IPS DF 6.9 (cell line): Measurements from ENCODE around the gene NUMB.

Source experiments
- DNase-seq: peaks from one replicate; pipeline ENCODE4 v3.0.0-alpha.2; 2013; ENCODE audit warnings: low read depth, low spot score
- H3K27ac ChIP-seq: one replicate; pipeline ENCODE4 v1.5.1; 2013; ENCODE audit warnings: low read length, control low read depth
- H3K27me3 ChIP-seq: 2 replicates; pipeline ENCODE4 v1.6.1; 2013; ENCODE audit warnings: mild to moderate bottlenecking, low read length; ENCODE audit not compliant: control insufficient read depth, insufficient read depth
- H3K36me3 ChIP-seq: 2 replicates; pipeline ENCODE4 v1.6.1; 2013; ENCODE audit warnings: low read length; ENCODE audit not compliant: control insufficient read depth, insufficient read depth
- H3K4me1 ChIP-seq: 2 replicates; pipeline ENCODE4 v1.6.1; 2013; ENCODE audit warnings: low read length; ENCODE audit not compliant: control insufficient read depth, insufficient read depth
- H3K4me3 ChIP-seq: 2 replicates; pipeline ENCODE4 v1.5.1; 2013; ENCODE audit warnings: mild to moderate bottlenecking, low read length
- H3K9me3 ChIP-seq: 2 replicates; pipeline ENCODE4 v1.6.1; 2013; ENCODE audit warnings: low read length, inconsistent platforms; ENCODE audit not compliant: control insufficient read depth, insufficient read depth
- WGBS: extraction: QIAGEN DNeasy Blood & Tissue Kit; methylation state at CpG from one replicate; pipeline ENCODE4 v1.1.7; 2013; ENCODE audit warnings: mixed read lengths, missing lambda C conversion rate; ENCODE audit not compliant: insufficient read length, insufficient coverage; 5-methylcytosine and 5-hydroxymethylcytosine counted together

NUMB gene

DNA sequence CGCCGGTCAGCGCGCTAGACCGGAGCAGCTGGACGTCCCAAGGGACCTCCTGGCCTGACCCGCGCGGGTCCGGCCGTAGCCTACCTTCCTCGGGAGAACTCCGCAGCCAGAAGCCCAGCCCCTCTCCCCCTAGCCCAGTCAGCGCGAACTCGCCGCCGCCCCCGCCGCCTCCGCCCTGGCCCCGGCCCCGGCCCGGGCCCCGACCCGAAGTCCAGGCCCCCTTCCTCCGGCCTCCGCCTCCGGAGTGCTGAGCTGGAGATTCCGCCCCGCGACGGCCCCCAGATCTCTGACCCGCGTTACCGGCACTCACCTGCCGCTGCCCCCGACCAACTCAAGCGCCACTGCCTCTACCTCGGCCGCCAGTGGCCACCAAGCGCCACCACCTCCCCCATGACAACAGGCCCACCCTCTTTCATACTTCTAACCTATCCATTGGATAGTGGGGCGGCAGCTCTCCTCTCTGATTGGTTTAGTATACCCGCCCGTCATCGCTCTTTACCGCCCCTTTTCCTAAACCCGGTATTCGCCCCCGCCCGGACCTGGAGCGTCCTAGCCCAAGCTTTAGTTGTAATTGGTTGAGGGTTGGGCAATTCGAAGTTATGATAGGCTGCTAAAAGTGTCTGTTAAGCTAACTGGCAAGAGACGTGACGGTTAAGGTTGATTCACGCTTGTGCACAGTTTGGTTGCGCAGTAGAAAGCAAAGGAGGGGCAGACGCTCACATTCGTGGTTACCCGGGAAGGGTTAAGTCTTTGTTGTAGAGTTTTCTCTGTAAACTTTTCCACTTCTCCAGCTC is at the start of gene NUMB:
Gene NUMB (minus strand): TSS at position 364 of the 794 bp plus-strand sequence. CDS start 102,795 bp downstream, outside the sequence.
- H3K9me3 ChIP-seq, result no peaks in the 10 kb centered on the region
- DNase-seq, result peak; percentile 100
- WGBS, result no CpG with 5 or more reads among the region's 60 CpGs
- H3K4me1 ChIP-seq, result no peaks in the 10 kb centered on the region; the same call in 1 of the 2 replicates
- no peaks in the 10 kb centered on the region for H3K36me3 ChIP-seq
- peak within 1 kb of the TSS; percentile 92 for H3K4me3 ChIP-seq
- H3K27me3 ChIP-seq, result no peaks in the 10 kb centered on the region
- no peak within 1 kb of the TSS for H3K27ac ChIP-seq

DNA sequence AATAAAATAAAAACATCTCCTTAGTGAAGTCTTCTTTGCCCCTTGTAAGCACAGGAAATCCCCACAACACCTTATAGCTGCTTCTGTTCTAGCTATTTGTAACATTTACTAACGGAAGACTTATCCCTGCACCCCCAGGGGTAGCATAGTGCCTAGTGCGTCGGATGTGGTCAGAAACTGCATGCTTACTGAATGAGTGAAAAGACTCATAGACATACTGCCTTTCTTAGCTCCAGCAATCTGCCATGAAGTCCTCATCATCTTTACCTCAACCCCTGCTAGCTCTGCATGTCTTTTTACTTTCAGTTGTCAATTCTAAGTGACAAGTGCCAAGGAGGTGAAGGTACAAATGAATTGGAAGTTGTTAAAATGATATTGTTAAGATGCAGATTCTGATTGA is 45.3 kb upstream of the NUMB start:
- H3K4me1 ChIP-seq, result no peaks in the 10 kb centered on the region
- no peak overlapping the region for H3K4me3 ChIP-seq
- WGBS, result no CpG with 5 or more reads among the region's 3 CpGs
- H3K9me3 ChIP-seq, result no peaks in the 10 kb centered on the region
- no peak overlapping the region for H3K27ac ChIP-seq
- no peaks in the 10 kb centered on the region for H3K27me3 ChIP-seq
- H3K36me3 ChIP-seq, result no peaks in the 10 kb centered on the region
- DNase-seq, result no peak

DNA sequence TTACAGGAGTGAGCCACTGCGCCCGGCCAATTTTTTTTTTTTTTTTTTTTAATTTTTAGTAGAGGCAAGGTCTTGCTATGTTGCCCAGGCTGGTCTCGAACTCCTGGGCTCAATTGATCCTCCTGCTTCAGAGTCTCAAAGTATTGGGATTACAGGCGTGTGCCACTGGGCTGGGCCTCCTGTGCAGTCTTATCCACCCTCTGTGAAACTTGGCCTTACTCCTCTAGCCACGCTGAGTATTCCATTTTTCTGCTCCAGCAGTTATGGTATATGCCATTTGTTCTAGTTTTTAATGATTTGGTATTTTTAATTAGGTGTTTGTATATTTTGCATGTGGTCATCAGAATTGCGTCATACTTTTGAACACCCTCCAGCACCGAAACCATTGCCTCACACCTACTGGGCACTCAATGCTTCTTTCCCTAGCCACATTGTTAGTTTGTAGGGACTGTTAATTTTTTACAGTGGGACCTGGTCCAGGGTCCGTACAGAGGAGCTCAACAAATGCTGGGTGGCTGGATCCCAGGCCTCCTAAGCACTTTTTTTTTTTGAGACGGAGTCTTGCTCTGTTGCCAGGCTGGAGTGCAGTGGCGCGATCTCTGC is 43.8 kb upstream of the NUMB start:
- Histone ChIP-seq H3K27me3 (no peaks in the 10 kb centered on the region), H3K4me1 (no peaks in the 10 kb centered on the region), H3K9me3 (no peaks in the 10 kb centered on the region), H3K27ac (no peak overlapping the region), H3K36me3 (peaks cover 2% of the 10 kb centered on the region; the same call in 1 of the 2 replicates), H3K4me3 (no peak overlapping the region)
- WGBS, result no CpG with 5 or more reads among the region's 11 CpGs
- DNase-seq, result no peak

DNA sequence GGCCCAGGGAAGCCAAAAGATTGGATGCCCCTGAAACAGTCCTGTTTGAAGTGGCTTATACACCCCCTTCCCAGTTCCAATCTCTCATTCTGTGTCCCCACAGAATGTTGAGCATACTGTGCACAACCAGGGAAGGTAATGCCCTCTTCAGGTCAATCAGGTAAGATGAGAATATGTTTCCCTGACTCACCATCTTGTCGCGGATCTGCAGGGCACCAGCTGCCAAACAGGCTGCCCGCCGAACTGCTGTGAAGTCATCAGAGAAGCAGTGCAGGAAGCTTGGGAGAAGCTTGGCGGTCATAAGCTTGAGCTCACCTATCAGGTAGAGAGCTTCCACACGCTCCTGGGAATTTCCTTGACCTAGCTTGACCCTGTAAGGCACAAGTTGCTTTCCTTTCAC is 42.0 kb upstream of the NUMB start:
- no peak for DNase-seq
- H3K27ac ChIP-seq, result no peak overlapping the region
- WGBS, result no CpG with 5 or more reads among the region's 6 CpGs
- H3K4me1 ChIP-seq, result no peaks in the 10 kb centered on the region
- no peaks in the 10 kb centered on the region for H3K27me3 ChIP-seq
- H3K9me3 ChIP-seq, result no peaks in the 10 kb centered on the region
- no peak overlapping the region for H3K4me3 ChIP-seq
- H3K36me3 ChIP-seq, result peaks cover 2% of the 10 kb centered on the region; the same call in 1 of the 2 replicates

DNA sequence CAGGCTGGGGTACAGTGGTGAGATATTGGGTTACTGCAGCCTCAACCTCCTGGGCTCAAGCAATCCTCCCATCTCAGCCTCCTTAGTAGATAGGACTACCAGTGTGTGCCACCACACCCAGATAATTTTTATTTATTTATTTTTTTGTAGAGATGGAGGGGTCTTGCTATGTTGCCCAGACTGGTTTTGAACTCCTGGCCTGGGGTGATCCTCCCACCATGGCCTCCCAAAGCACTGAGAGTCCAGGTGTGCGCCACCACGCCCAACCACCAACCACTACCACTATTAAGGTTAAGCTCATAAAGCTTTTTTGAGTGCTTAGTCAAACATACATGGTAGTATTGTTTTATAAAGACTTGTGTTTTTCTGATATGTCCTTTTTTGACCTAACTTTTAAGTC is 36.2 kb upstream of the NUMB start:
- Histone ChIP-seq H3K4me1 (peaks cover 3% of the 10 kb centered on the region), H3K27me3 (no peaks in the 10 kb centered on the region), H3K9me3 (no peaks in the 10 kb centered on the region), H3K4me3 (no peak overlapping the region), H3K27ac (no peak overlapping the region), H3K36me3 (peaks cover 2% of the 10 kb centered on the region; the same call in 1 of the 2 replicates)
- no CpG with 5 or more reads among the region's 2 CpGs for WGBS
- no peak for DNase-seq

DNA sequence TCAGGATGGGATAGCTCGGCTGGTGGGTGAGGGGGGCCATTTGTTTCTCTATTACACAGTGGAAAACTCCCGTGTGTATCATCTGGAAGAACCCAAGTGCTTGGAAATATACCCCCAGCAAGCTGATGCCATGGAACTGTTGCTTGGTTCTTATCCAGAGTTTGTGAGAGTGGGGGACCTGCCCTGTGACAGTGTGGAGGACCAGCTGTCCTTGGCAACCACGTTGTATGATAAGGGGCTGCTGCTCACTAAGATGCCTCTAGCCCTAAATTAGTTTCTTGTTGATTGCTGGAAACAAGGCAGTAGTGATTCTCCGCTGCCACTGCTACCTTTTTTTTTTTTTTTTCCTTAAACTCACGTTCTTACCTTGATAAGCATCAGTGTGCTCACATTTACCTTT is 34.3 kb upstream of the NUMB start:
- no CpG with 5 or more reads among the region's 5 CpGs for WGBS
- peaks cover 3% of the 10 kb centered on the region for H3K4me1 ChIP-seq
- no peaks in the 10 kb centered on the region for H3K27me3 ChIP-seq
- no peak overlapping the region for H3K27ac ChIP-seq
- no peak for DNase-seq
- no peak overlapping the region for H3K4me3 ChIP-seq
- H3K9me3 ChIP-seq, result no peaks in the 10 kb centered on the region
- H3K36me3 ChIP-seq, result no peaks in the 10 kb centered on the region

DNA sequence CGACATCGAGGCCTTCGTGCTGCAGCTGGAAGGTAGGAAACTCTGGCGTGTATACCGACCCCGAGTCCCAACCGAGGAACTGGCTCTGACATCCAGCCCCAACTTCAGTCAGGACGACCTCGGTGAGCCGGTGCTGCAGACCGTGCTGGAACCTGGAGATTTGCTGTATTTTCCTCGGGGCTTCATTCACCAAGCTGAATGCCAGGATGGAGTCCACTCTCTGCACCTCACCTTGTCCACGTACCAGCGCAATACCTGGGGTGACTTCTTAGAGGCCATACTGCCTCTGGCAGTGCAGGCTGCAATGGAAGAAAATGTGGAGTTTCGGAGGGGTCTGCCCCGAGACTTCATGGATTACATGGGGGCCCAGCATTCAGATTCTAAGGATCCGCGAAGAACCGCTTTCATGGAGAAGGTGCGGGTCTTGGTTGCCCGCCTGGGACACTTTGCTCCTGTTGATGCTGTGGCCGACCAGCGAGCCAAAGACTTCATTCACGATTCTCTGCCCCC is 33.8 kb upstream of the NUMB start:
- Histone ChIP-seq H3K27me3 (no peaks in the 10 kb centered on the region), H3K9me3 (no peaks in the 10 kb centered on the region), H3K4me3 (peak overlapping the region; percentile 82; the same call in 1 of the 2 replicates), H3K27ac (no peak overlapping the region), H3K4me1 (peaks cover 3% of the 10 kb centered on the region), H3K36me3 (no peaks in the 10 kb centered on the region)
- no peak for DNase-seq
- WGBS, result no CpG with 5 or more reads among the region's 24 CpGs

DNA sequence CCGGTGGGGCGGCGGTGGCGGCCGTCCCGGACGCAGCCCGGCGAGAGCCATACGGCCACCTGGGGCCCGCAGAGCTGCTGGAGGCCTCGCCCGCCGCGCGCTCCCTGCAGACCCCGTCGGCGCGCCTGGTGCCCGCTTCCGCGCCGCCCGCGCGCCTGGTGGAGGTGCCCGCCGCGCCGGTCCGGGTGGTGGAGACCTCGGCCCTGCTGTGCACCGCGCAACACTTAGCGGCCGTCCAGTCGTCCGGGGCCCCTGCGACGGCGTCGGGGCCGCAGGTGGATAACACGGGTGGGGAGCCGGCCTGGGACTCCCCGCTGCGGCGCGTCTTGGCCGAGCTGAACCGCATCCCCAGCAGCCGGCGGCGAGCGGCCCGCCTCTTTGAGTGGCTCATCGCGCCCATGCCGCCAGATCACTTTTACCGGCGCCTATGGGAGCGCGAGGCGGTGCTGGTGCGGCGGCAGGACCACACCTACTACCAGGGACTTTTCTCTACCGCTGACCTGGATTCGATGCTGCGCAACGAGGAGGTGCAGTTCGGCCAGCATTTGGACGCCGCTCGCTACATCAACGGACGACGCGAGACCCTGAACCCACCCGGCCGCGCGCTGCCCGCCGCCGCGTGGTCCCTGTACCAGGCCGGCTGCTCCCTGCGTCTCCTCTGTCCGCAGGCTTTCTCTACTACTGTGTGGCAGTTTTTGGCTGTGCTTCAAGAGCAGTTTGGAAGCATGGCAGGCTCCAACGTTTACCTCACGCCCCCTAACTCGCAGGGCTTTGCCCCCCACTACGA is 33.1 kb upstream of the NUMB start:
- Histone ChIP-seq H3K9me3 (no peaks in the 10 kb centered on the region), H3K27ac (no peak overlapping the region), H3K27me3 (no peaks in the 10 kb centered on the region), H3K36me3 (no peaks in the 10 kb centered on the region), H3K4me1 (peaks cover 3% of the 10 kb centered on the region), H3K4me3 (peak overlapping the region; percentile 82)
- no peak for DNase-seq
- WGBS, result no CpG with 5 or more reads among the region's 94 CpGs

DNA sequence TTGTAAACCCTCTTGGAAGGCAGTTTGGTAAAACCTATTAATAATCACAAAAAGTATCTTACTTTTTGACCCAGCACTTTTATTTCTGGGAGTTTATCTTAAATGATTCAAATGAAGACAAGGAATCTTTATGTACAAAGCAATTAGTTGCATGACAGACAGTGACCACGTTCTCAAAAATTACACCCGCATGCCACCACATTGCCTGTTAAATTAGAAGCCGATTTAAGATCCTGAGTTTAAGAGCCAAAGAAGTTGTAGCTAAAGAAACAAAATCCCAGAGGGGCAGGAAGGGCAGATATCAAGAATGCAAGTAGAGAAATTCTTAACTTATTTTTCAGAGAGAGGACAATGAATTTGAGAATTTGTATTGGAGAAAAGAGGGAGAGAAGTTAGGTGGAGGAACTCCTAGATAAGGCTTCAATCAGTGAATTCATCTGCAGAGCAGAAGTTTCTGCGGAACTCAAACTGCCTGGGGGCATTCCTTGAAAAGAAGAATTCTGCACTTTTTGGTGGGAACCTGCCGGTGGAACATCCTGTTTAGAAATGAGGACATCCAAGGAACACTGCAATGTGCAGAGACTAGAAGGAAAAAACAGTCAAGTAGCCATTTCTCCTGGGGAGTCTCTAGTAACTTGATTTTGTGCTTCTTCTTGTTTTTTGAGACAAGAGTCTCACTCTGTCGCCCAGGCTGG is 31.3 kb upstream of the NUMB start:
- Histone ChIP-seq H3K36me3 (no peaks in the 10 kb centered on the region), H3K4me1 (peaks cover 3% of the 10 kb centered on the region), H3K4me3 (no peak overlapping the region), H3K9me3 (no peaks in the 10 kb centered on the region), H3K27me3 (no peaks in the 10 kb centered on the region), H3K27ac (no peak overlapping the region)
- DNase-seq, result no peak
- no CpG with 5 or more reads among the region's 6 CpGs for WGBS

DNA sequence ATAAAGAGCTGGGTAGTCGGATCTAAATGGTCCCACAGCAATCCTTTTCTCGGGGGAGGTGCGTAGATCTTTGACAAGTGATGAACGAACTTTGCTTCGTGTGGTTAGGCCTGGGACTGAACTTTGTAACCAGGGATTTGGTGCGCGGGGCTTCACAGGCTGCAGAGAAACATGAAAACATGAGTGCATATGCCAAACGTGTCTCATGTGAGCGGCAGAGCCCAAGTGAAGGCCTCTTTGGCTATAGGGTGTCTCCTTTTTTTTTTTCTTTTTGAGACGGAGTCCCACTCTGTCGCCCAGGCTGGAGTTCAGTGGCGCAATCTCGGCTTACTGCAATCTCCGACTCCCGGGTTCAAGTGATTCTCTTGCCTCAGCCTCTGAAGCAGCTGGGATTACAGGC is 20.3 kb upstream of the NUMB start:
- Histone ChIP-seq H3K4me1 (no peaks in the 10 kb centered on the region), H3K4me3 (no peak overlapping the region), H3K27me3 (no peaks in the 10 kb centered on the region), H3K36me3 (no peaks in the 10 kb centered on the region), H3K9me3 (no peaks in the 10 kb centered on the region), H3K27ac (no peak overlapping the region)
- WGBS, result no CpG with 5 or more reads among the region's 15 CpGs
- no peak for DNase-seq
